MM.1S (cell line): ENCODE results near the gene PTMS.

ENCODE experiments used
- CTCF ChIP-seq: fragments of 300-600 bp; sonication (generic); IDR thresholded peaks from 2 replicates; pipeline ENCODE4 v1.5.1; 2016; ENCODE audit warnings: antibody characterized with exemption, low read length, mixed read lengths
- EZH2 ChIP-seq: fragments of 300-600 bp; sonication (generic); optimal IDR thresholded peaks from 2 replicates; pipeline ENCODE3; 2017; ENCODE audit warnings: low read depth, mild to moderate bottlenecking, antibody characterized with exemption, low read length, mixed read lengths
- EZH2phosphoT487 ChIP-seq: fragments of 300-600 bp; sonication (generic); IDR thresholded peaks from 2 replicates; pipeline ENCODE4 v1.6.1; 2018; ENCODE audit warnings: antibody characterized with exemption, low read length

GRCh38 chr12:6768990-6769389 is 2.8 kb downstream of the PTMS start:
- TF ChIP-seq CTCF: no peak
- TF ChIP-seq EZH2: no peak
- TF ChIP-seq EZH2phosphoT487: no peak
